Activated CD4-positive, alpha-beta T cell treated with anti-CD3 and anti-CD28 coated beads, Interleukin-2, amount 50 U/mL, for 1 hour (primary cell): ENCODE results near the gene SGCA.

Experiments
- DNase-seq: peaks from one replicate; pipeline ENCODE4 v3.0.0-alpha.2; 2020

The SGCA gene

DNA sequence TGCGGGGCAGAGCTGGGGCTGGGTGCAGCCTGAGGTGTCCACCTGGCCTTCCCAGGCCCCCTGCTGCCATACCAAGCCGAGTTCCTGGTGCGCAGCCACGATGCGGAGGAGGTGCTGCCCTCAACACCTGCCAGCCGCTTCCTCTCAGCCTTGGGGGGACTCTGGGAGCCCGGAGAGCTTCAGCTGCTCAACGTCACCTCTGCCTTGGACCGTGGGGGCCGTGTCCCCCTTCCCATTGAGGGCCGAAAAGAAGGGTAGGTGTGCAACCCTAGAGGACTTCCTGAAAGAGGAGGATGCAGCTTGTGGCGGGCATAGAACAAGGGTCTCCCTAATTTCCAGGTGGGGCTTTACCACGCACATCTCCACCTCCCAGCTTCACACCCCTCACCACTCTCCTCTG, 2.5 kb downstream of the SGCA start:
- DNase-seq: no peak

DNA sequence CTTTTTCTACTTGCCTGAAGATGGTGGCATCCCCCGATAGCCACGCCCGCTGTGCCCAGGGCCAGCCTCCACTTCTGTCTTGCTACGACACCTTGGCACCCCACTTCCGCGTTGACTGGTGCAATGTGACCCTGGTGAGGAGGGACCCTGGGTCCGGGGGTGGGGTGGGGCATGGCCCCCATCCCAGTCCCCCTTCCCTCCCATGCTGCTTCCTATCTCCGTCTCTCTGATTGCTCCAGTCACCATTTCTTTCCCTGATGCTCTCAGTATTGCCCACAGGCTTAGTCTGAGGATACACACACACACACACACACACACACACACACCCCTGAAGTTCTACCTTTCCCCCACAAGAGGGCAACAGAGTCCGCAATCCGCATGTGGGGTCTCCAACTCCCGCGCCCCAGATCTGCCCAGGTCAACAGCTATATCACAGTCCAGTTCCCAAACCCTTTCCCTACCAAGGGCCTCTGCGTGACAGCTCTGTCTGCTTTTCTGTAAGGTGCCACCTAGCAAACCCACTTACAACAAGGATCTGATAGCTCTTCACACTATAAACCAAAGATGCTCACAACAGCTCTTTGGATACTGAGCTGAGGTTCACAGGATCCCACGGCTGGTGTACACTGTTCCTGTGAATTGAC, 3.4 kb downstream of the SGCA start:
- peak; percentile 49 for DNase-seq

DNA sequence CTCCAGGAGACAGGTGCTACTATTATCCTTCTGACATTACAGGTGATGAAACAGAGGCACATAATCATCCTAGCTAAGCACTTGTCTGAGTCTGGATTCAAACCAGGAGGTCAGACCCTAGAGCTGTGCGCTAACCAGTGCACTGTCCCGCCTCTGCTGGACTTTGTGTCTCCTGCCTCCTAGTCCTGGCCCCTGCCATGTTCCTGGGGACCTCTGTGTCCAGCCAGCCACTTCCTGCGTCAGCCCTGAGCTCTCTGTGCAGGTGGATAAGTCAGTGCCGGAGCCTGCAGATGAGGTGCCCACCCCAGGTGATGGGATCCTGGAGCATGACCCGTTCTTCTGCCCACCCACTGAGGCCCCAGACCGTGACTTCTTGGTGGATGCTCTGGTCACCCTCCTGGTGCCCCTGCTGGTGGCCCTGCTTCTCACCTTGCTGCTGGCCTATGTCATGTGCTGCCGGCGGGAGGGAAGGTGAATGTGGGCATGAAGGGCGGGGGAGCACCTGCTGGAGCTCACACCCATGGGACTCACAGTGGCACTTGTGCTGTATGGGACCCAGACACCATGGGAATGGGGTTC, 4.2 kb downstream of the SGCA start:
- no peak for DNase-seq

DNA sequence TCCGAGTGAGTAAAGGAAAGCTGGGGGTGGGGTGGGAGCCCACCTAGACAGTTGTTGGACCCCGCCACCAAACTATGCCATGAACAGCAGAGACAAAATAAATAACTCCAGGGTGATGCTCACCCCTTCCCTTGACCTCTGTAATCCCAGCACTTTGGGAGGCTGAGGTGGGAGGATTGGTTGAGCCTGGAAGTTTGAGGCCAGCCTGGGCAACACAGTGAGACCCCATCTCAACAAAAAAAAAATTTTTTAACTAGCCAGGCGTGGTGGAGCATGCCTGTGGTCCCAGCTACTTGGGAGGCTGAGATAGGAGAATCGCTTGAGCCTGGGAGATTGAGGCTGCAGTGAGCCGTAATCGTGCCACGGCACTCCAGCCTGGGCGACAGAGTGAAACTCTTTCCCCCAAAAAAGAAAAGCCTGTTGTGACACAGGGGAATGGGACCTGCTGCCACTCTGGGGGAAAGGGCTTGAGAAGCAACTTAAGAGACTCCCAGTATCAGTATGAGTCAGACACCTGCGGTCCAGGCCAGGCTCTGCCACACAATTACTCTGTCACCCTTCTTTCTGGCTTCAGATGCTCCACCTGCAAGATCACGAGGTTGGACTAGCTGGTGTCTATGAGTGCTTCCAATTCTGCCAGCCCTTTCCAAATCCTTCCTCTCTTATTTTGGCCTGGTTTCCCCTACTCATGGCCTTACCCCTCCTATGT, 5.0 kb downstream of the SGCA start:
- no peak for DNase-seq

DNA sequence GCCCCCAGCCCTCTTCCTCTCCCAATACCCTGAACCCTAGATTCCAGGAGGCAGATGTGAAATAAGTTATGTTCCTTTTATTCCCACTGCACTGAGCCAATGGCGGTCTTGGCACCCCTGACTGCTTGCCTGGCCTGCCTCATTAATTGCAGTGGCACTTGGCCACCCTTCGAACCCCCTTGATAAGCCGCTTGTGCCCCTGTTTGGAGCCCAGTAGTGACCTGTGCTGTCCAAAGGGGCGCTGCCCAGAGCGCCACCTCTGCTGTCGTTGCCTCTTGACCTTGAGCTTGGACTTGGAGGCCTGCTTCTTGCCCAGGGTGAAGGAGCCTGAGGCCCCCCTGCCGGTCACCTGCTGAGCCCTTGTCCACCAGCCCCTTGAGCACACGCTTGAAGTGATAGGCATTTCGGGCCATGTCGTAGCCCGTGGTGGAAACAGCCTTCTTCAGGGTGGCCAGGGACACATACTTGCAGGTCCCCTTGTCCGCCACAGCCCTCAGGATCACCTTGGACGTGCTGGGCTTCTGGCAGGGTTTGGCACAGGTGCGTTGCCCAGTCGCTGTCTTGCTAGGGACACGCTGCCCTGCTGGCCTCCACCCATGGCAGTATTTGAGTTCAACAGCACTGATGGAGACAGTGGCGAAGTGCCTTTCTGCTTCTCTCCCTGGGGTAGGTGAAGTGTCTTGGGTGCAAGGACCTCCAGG, 5.7 kb downstream of the SGCA start:
- DNase-seq: no peak

DNA sequence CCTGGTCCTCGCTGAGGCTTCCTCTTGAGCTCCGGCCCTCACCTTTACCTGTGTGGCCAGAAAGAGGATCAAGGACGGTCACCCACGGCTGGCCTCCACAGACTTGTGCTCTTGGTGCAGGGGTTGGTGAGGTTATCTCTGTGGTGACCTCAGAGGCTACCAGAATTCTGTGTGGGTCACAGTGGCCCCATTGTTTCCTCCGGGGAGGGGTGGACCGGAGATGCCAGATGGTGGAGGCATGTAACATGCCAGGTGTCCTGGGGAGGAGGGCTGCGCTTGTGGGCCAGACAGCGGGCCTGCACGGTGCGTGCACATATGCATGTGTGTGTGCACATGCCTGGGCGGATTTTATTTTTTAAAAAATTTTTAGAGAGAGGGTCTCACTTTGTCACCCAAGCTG, 6.3 kb downstream of the SGCA start:
- no peak for DNase-seq

DNA sequence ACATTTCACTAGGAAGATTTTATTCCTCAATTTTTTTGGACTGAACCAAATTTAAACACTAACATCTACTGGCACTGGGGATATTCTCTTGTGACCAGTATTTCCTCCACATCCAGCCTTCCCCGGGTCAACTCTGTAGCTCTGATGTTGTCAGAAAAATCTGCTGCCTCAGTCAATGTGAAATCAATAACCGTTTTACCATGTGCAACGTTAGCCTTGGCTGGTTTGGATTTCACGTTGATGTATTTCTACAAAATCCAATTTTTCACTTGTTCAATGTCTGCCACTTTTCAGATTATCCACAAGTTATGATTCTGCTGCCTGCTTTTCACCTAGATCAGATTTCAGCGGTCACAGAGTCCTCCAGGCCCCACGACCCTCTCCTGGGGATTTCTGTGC, 7.1 kb downstream of the SGCA start:
- no peak for DNase-seq

DNA sequence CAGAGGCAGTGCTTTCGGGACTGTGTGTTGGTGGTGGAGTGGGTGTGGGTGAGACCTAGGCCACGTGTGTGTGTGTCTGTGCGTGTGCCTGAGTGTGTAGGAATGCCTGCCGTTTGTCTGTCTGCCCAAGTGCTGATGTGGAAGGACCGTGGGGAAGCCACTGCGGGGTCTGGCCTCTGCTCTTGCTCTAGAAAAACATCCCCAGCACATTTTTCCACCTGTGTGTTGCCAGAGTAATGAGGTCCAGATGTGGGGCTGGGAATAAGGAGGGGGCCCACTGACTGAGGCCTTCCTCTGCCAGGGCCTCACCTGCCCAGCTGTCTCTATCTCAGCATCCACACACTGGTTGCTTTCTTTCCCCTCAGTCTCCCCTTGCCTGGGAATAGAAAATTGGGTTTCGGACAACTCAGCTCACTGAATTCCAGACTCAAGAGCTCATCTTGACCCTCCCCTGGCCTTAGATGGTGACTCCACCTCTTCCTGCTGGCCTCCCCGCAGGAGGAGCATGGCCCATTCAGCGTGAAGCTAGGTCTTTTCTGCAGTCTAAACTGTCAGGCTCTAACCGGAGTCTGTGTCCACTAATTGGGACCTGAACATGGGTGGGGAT, 7.6 kb downstream of the SGCA start:
- DNase-seq: no peak

DNA sequence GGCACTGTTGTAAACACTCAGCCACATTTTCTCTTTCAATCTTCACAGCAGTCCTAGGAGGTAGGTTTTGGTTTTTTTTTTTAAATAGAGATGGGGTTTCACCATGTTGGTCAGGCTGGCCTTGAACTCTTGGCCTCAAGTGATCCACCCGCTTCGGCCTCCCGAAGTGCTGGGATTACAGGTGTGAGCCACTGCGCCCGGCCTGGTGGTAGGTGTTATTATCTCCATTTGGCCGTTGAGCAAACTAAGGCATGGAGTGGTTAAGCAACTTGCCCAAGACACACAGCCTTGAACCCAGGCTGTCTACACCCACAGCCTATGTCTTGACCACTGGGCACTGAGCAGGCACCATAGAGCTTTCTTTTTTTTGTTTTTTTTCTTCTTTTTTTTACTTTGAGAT, 8.6 kb downstream of the SGCA start:
- DNase-seq: no peak

DNA sequence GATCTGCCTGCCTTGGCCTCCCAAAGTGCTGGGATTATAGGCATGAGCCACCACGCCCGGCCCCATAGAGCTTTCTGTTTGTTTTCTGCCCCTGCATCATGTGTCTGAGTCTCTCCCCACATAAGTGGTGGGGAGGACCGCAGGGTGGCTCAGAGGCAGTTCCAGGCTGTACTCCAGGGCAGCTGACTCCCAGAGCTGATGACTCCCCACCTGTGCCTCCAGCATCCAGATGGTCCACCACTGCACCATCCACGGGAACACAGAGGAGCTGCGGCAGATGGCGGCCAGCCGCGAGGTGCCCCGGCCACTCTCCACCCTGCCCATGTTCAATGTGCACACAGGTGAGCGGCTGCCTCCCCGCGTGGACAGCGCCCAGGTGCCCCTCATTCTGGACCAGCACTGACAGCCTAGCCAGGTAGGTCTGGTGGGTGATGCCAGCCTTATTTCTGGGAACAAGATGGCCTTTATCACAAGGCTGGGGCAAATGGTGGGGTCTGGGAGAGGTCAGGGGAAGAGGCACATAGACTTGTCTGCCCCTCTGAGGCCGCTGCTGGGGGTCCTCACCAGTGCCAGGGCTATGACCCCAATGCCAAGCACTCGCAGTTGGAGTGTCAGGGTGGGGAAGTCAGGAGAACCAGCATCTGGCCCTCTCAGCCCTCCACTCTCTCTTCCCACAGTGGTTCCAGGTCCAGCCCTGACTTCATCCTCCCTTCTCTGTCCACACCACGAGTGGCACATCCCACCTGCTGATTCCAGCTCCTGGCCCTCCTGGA, 9.4 kb downstream of the SGCA start:
- DNase-seq: no peak

DNA sequence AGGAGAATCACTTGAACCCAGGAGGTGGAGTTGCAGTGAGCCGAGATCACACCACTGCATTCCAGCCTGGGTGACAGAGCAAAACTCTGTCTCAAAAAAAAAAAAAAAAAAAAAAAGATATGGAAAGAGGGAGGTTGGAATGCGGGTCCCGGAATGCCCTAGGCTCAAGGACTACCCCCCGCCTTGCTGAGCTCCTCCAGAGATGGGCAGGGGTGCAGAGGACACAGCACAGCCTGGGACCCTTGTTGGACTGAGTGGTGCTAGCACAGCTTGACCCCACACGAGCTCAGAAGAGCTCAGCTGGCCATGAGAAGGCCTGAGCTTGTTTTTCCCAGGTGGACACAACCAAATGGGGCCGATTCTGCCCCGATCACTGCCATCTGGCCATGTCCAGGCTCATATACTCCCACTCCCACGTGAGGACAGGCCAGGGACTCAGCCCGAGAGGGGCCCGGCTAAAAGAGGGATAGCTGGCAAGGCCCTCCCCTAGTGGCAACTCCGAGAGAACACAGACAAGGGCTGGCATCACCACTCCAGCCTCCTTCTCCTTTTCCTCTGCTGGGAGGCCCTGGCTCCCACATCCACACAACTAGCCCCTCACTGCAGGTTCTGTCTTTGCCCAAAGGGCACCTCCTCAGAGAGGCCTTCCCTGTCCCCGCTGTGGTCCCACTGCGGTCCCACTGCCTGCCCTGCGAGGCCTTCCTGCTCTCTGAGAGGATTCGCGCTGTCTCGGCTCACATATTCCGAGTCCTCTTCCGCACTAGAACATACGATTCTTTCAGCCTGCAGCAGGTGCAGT, 11.0 kb downstream of the SGCA start:
- no peak for DNase-seq

DNA sequence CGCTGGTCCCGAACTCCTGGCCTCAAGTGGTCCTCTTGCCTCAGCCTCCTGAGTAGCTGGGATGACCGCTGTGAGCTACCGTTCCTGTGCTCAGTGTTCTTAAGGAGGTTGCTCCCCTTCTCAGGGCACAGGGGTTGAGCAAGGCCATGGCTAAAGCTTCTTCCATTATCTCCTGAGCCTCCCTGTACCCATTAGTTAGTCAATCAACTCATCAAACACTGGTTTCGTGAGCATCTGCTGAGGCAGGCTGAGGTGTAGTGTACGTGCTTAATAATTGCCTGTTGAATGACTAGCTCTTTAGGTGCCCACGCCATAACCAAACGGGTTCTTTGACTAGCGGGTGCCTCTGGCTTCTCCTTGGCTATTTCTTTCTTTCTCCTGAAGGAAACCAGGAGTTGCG, 11.7 kb downstream of the SGCA start:
- DNase-seq: no peak

DNA sequence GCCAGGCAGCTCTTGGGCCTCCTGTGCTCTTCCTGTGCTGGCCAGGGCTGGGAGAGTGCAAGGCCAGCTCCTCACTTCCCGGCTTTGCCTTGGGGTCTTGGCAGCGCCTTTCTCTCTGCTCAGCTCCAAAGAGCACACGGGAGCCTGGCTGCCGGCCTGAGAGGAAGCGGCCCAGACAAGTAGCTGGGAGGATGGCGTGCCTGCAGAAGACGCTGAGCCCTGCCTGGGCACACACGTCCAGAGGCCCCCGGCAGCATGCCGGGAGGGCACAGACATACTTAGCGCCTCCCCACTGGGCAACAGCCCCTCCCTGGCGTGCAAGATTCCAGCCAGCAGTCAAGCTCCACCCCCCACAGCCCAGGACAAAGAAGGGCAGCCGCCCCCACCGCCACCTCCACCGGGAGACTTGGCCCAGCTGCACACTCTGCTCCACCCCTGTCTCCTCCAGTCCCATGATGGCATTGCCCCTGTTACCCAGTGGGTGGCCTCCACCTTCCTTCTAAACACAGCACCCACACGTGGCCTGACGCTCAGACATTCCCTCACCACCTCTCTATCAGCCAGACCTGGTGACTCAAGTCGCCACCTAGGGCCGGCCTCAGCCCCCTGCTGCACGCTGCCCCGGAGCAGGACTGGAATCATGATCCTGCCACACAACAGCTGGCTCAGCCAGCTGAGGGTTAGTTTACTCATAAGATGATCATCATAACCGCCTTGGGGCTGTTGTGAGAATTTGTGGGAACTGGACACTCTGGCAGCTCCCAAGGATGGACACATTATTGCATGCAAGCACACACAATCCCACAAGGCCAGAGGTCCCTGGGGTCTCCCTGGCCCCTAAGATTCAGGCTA, 12.4 kb downstream of the SGCA start:
- DNase-seq: peak; percentile 45

DNA sequence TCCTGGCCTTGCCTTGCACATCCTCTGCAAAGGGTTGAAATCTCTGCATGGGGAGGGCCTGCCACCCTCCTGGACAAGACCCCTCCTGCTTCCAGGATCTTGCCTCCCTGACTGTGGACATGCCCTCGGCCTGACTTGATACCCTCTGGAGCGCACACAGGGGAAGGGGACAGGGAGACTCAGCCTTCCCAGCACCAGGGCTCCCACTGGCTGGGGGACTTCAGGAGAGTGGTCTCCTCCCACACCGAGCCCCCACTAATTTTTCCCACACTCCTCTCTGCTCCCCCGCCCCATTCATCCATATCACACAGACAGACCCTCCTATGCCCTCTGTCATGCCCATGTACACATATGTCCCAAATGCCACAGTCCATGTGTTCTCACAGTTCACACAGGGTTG, 14.3 kb downstream of the SGCA start:
- no peak for DNase-seq

DNA sequence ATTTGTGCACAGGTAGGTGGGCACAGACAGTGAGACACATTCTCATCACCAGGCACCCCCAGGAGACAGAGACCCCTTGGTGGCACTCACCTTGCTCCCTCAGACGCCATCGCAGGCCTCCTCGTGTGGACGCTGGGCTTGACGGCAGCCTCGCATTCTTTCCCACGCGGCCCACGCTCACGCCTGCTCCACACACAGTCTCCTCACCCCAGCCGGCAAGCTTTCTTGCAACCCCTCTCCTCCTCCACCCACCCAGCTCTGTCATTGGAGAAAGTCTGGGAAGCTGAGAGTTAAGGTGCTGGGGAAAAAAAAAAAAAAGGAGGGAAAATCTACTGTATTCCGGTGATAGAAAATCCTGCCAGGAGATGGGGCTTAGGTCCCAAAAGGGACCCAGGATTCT, 14.8 kb downstream of the SGCA start:
- DNase-seq: no peak

DNA sequence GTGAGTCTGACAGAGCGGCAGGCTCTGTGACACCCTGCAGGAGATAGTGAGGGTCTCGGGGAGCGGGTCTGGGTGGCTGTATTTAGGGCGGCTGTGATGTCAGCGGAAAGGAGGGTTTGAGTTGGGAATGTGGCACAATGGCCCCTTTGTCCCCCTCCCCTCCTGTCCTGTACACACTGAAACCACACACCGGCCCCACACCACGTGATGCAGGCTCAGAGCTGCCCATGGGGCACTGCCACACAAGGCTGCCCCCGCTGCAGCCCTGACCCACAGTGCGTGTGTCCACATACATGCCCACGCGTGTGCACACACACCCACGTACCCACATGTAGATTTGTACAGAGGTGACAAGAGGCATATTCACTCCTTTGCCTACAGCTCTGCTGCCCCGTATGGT, 15.3 kb downstream of the SGCA start:
- no peak for DNase-seq

DNA sequence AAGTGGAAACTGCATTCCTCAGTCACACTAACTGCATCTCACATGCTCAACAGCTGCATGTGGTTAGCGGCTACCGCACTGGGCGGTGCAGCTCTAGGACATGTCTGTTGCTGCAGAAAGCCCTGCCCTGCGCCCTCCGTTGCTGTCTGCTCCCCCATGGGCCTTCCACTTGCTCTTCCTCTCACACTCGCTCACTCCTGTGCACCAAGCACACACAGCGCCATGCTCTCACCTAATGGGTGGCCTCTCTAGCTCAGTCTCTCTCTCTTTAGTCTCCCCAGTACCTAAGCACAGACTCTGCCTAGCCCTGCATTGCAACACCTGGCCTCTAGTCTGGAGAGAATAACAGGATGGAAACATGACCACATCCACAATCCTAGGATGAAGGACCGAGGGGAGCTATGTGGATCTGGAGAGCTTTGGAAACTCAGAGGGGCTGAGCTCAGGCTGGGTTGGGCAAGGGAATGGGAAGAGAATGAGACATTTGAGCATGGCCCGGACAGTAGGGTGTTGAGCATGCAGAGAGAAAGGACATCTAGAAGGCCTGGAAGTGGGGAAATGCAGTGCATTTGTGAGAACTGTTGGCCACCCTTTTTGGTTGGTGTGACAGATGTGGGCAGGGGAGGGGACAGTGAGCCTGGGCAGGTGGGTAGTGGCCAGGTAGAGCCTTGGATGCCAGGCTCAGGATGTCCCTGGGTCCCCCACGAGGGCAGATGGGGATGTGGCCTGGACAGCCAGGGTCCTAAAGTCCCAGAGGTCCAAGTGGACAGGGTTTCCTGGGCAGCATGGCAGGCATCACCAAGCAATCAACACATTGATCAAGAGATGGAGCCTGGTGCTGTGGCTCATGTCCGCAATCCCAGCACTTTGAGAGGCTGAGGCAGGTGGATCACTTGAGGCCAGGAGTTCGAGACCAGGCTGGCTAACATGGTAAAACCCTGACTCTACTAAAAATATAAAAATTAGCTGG, 16.1 kb downstream of the SGCA start:
- no peak for DNase-seq

DNA sequence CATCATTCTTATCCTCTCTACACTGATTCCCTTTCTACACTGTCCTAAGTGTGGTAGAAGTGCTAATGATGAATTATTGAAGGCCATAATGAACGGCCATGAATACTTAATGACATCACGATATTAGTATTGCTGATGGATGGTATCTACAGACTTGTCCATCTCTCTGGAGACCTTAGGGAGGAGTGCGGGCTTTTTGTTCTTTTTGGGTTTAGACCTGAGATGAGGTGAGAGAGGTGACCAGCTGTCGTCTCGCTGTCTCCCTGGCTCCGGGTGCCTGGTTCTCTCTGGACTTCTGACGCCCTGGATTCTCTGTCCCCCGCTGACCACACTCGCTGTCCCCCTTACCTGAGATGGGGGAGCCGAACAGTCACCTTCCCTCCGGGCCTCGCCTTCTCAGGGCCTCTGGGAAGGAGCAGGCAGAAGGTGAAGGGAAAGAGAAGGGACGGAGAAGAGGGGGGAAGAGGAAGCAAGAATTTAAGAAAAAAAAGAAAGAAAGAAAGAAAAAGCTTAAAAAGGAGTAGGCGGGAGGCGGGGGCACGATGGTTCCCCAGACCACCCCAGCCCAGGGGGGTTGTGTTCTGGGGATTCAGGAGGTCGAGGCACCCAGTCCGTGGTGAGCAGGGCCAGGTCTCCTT, 17.1 kb downstream of the SGCA start:
- DNase-seq: no peak

DNA sequence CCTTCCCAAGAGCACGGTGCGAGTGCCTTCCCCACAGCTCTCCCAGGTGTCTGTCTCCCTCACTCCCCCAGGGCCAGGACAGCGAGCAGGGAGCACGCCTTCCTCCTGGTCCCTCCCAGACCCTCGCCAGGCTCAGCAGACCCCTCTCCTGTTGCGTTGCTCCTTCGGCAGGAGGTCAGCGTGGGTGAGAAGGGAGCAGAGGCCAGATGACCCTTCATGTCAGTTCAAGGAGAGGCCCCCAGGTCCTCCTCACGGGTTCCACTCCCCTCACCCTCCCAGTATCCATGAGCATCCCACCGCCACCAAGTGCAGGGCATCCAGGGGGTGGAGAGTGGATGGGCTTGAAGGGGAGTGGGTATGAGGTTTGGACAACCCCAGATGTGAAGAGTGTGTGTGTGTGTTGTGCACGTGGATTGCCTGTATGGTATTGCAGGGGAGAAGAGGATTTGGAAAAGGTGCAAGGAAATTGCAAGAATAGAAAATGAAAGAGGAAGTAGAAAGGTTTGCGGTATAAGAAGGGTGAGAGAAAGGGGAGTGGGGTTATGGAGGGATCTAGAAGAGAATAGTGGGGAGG, 17.7 kb downstream of the SGCA start:
- no peak for DNase-seq
